SJSA1 (cell line): Measurements from ENCODE around the gene SAMD4A. TPM values are rescaled to one million over a fixed set of nuclear protein-coding genes. Genes with fewer than 3 reads are reported as not detected.

ENCODE experiments used
- DNase-seq, 2 experiments: peaks; one replicate each; pipeline ENCODE4 v3.0.0-alpha.2; 2015 to 2020; ENCODE audit warnings: low spot score in 2 of 2, low read depth in 1 of 2
- H3K27ac ChIP-seq: fragments of 250-450 bp; sonication (Bioruptor Pico); 2 replicates; pipeline ENCODE4 v1.5.1; 2020; ENCODE audit warnings: mild to moderate bottlenecking, moderate library complexity
- H3K27me3 ChIP-seq: fragments of 250-450 bp; sonication (Bioruptor Pico); replicated peaks from 2 replicates; pipeline ENCODE4 v1.5.1; 2020; ENCODE audit warnings: mild to moderate bottlenecking, moderate library complexity
- H3K36me3 ChIP-seq: fragments of 250-450 bp; sonication (Bioruptor Pico); 2 replicates; pipeline ENCODE4 v1.5.1; 2020; ENCODE audit warnings: mild to moderate bottlenecking
- H3K4me1 ChIP-seq: fragments of 250-450 bp; sonication (Bioruptor Pico); replicated peaks from 2 replicates; pipeline ENCODE4 v1.6.1; 2021; ENCODE audit warnings: mild to moderate bottlenecking
- H3K4me3 ChIP-seq: fragments of 250-450 bp; sonication (Bioruptor Pico); 2 replicates; pipeline ENCODE4 v1.5.1; 2020; ENCODE audit warnings: mild to moderate bottlenecking
- H3K9me3 ChIP-seq: fragments of 250-450 bp; sonication (Bioruptor Pico); replicated peaks from 2 replicates; pipeline ENCODE4 v1.5.1; 2020; ENCODE audit warnings: mild to moderate bottlenecking
- total RNA-seq: library from RNA; depleted of rRNA; stranded (reverse); fragments of >200 nt; shearing (Covaris generic); gene quantifications from 2 replicates; pipeline ENCODE4 v1.2.3, GENCODE V29; 2014

SAMD4A gene
- total RNA-seq, 1 experiment from 2014 or later = 31.6 TPM

GRCh38 chr14:54697001-54697400 is 130.1 kb downstream of the SAMD4A start:
- Histone ChIP-seq H3K27me3 (no peaks in the 10 kb centered on the region), H3K27ac (no peak overlapping the region), H3K9me3 (no peaks in the 10 kb centered on the region), H3K4me1 (peaks cover 12% of the 10 kb centered on the region), H3K4me3 (no peak overlapping the region), H3K36me3 (peaks cover 3% of the 10 kb centered on the region; the same call in 1 of the 2 replicates)
- no peak for DNase-seq

- Histone ChIP-seq H3K27ac (no peak overlapping the region), H3K27me3 (no peaks in the 10 kb centered on the region)
- no peak for DNase-seq
Measured at GRCh38 chr14:54697803-54698202, 130.9 kb downstream of the SAMD4A start.

GRCh38 chr14:54698501-54698900 is 131.6 kb downstream of the SAMD4A start:
- H3K27ac ChIP-seq = no peak overlapping the region
- DNase-seq = no peak
- no peak overlapping the region for H3K4me3 ChIP-seq
- no peaks in the 10 kb centered on the region for H3K27me3 ChIP-seq
- no peaks in the 10 kb centered on the region for H3K4me1 ChIP-seq
- H3K9me3 ChIP-seq = no peaks in the 10 kb centered on the region
- H3K36me3 ChIP-seq = peaks cover 10% of the 10 kb centered on the region

More at GRCh38 chr14:54697803-54698202, 130.9 kb downstream of the SAMD4A start:
- Histone ChIP-seq H3K36me3 (peaks cover 10% of the 10 kb centered on the region), H3K4me1 (peaks cover 4% of the 10 kb centered on the region; the same call in 1 of the 2 replicates), H3K4me3 (no peak overlapping the region), H3K9me3 (no peaks in the 10 kb centered on the region)

DNA sequence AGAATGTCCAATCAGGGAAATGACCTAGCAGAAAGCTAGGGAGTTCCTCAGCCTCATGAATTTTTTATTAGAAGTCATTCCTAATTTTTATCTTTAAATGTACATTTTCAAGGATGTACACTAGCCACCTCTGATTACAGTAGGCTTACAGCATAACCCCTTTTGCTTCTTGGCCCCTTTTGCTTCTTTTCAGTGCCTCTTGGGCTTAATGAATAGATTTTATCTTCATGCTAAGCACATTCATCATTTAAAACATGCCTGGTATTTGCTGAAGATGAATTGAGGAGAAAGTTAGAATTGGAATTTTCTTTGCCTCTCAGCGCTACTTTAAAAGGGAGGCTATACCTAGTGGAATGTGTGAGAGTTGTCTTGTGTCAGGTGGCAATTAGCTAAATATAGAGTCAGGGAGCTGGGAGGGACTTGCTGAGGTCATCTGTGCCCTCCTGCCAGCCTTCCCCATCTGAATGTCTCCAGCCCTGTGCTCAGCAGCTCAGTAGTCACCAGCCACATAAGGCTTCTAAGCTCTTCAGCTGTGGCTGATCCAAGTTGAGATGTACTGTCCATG is 132.1 kb downstream of the SAMD4A start:
- no peaks in the 10 kb centered on the region for H3K9me3 ChIP-seq
- H3K27ac ChIP-seq = no peak overlapping the region
- no peaks in the 10 kb centered on the region for H3K27me3 ChIP-seq
- no peak for DNase-seq
- peaks cover 10% of the 10 kb centered on the region for H3K36me3 ChIP-seq
- H3K4me1 ChIP-seq = no peaks in the 10 kb centered on the region
- H3K4me3 ChIP-seq = no peak overlapping the region

GRCh38 chr14:54699735-54700134 is 132.8 kb downstream of the SAMD4A start:
- Histone ChIP-seq H3K4me3 (no peak overlapping the region), H3K4me1 (no peaks in the 10 kb centered on the region), H3K27me3 (no peaks in the 10 kb centered on the region), H3K9me3 (no peaks in the 10 kb centered on the region), H3K27ac (no peak overlapping the region), H3K36me3 (peaks cover 15% of the 10 kb centered on the region)
- DNase-seq = no peak

DNA sequence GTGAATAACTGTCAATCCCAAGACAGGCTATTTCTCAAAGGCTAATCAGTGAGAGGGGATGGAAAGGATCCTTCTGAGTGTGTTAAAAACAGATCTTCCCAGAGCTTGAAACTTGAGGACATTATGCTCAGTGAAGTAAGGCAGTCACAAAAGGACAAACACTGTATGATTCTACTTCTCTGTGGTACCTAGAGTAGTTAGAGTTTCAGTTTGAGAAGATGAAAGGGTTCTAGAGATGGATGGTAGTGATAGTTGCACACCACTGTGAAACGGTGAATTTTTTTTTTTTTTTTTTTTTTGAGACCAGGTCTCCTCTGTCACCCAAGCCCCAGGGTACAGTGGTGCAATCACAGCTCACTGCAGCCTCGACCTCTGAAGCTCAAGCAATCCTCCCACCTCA is 133.8 kb downstream of the SAMD4A start:
- H3K27me3 ChIP-seq = no peaks in the 10 kb centered on the region

DNA sequence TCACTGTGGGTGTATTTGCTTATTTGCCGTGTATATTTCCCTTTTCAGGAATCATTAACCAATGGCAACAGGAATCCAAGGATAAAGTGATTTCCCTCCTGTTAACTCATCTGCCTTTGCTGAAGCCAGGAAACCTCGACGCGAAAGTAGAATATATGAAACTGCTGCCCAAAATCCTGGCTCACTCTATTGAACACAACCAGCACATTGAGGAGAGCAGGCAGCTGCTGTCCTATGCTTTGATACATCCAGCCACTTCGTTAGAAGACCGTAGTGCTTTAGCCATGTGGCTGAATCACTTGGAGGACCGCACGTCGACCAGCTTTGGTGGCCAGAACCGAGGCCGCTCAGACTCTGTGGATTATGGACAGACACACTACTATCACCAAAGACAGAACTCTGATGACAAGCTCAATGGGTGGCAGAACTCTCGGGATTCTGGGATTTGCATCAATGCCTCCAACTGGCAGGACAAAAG is 135.1 kb downstream of the SAMD4A start:
- DNase-seq = no peak
- Histone ChIP-seq H3K4me3 (no peak overlapping the region), H3K4me1 (no peaks in the 10 kb centered on the region)

More for the DNA sequence above, 133.8 kb downstream of the SAMD4A start:
- no peak overlapping the region for H3K4me3 ChIP-seq
- no peaks in the 10 kb centered on the region for H3K9me3 ChIP-seq
- DNase-seq = no peak
- peaks cover 21% of the 10 kb centered on the region for H3K36me3 ChIP-seq
- H3K27ac ChIP-seq = no peak overlapping the region
- H3K4me1 ChIP-seq = no peaks in the 10 kb centered on the region

DNA sequence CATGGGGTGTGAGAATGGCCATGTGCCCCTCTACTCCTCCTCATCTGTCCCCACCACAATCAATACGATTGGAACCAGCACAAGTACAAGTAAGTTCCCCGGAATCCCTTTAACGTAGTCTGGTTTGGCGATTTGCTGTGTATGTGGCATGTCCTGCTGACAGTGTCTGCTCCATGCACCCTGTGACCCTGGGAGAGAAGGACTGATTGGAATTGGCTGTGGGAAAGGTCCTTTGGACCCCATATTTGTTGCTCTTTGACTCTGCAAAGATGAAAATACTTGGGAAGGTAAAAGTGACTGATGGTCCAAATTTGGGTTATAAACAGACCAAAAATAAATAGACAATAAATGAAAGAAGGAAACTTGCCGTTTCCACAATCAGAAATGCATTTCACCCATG is 135.6 kb downstream of the SAMD4A start:
- no peaks in the 10 kb centered on the region for H3K9me3 ChIP-seq
- H3K4me3 ChIP-seq = no peak overlapping the region
- no peak overlapping the region for H3K27ac ChIP-seq
- H3K27me3 ChIP-seq = no peaks in the 10 kb centered on the region
- no peak for DNase-seq
- H3K36me3 ChIP-seq = peaks cover 21% of the 10 kb centered on the region
- H3K4me1 ChIP-seq = no peaks in the 10 kb centered on the region

More for the DNA sequence above, 135.1 kb downstream of the SAMD4A start:
- Histone ChIP-seq H3K27ac (no peak overlapping the region), H3K9me3 (no peaks in the 10 kb centered on the region), H3K27me3 (no peaks in the 10 kb centered on the region), H3K36me3 (peaks cover 21% of the 10 kb centered on the region)

GRCh38 chr14:54703082-54703481 is 136.2 kb downstream of the SAMD4A start:
- no peak overlapping the region for H3K27ac ChIP-seq
- H3K4me3 ChIP-seq = no peak overlapping the region
- H3K4me1 ChIP-seq = no peaks in the 10 kb centered on the region
- H3K27me3 ChIP-seq = no peaks in the 10 kb centered on the region
- no peak for DNase-seq
- peaks cover 21% of the 10 kb centered on the region for H3K36me3 ChIP-seq
- H3K9me3 ChIP-seq = no peaks in the 10 kb centered on the region

GRCh38 chr14:54703724-54704123 is 136.8 kb downstream of the SAMD4A start:
- no peak overlapping the region for H3K27ac ChIP-seq
- H3K9me3 ChIP-seq = no peaks in the 10 kb centered on the region
- no peak for DNase-seq
- H3K36me3 ChIP-seq = peaks cover 27% of the 10 kb centered on the region
- no peaks in the 10 kb centered on the region for H3K4me1 ChIP-seq
- H3K27me3 ChIP-seq = no peaks in the 10 kb centered on the region
- H3K4me3 ChIP-seq = no peak overlapping the region

DNA sequence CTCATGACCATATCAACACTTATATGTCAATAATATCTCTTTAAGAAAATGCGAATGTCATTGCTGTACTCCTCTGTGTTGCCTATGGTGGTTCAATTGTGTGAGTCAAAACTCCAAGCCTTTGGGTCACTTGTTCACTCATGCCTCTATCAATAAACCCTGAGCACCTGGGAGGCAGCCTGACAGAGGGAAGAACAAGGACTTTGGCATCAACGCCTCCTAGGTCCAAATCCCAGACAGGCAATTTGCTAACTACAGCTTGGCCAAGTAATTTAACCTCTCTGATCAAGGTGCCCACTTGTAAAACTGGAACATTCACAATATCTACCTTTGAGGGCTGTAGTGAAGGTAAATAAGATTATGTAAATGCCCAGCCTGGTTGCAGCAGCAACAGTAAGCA is 137.8 kb downstream of the SAMD4A start:
- Histone ChIP-seq H3K4me3 (no peak overlapping the region), H3K36me3 (peaks cover 30% of the 10 kb centered on the region), H3K27ac (no peak overlapping the region), H3K27me3 (no peaks in the 10 kb centered on the region), H3K9me3 (no peaks in the 10 kb centered on the region), H3K4me1 (no peaks in the 10 kb centered on the region)
- DNase-seq = no peak

DNA sequence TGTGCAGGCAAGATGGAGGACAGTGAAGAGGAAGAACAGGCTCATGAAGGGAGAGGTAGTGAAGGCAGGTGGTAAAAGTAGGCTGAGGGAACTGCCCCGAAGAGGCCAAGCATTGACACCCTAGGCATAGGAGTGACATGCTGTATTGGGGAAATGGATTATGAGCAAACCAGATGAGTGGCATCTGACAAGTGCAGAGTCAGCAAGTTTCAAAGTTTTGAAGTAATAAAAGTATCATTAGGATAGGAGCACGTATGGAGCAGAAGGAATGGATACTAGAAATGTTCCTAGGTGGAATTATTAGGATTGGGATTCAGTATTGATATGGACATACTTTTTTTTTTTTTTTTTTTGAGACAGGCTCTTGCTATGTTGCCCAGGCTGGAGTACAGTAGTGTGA is 139.8 kb downstream of the SAMD4A start:
- DNase-seq = no peak
- no peak overlapping the region for H3K4me3 ChIP-seq
- no peaks in the 10 kb centered on the region for H3K9me3 ChIP-seq
- H3K27me3 ChIP-seq = no peaks in the 10 kb centered on the region
- no peaks in the 10 kb centered on the region for H3K4me1 ChIP-seq
- peaks cover 33% of the 10 kb centered on the region for H3K36me3 ChIP-seq
- H3K27ac ChIP-seq = no peak overlapping the region

GRCh38 chr14:54708161-54708560 is 141.2 kb downstream of the SAMD4A start:
- H3K27ac ChIP-seq = no peak overlapping the region
- no peak for DNase-seq

DNA sequence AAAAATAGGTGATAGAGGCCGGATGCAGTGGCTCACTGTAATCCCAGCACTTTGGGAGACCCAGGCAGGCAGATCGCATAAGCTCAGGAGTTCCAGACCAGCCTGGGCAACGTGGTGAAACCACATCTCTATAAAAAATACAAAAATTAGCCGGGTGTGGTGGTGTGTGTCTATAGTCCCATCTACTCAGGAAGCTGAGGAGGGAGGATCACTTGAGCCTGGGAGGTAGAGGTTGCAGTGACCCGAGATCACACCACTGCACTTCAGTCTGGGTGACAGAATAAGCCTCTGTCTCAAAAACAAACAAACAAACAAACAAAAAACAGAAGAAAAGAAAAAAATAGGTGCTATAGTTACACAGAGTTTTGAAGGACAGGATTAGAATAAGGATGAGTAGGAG is 142.1 kb downstream of the SAMD4A start:
- H3K27ac ChIP-seq = no peak overlapping the region
- H3K36me3 ChIP-seq = peaks cover 25% of the 10 kb centered on the region
- DNase-seq = no peak
- no peaks in the 10 kb centered on the region for H3K27me3 ChIP-seq
- peaks cover 9% of the 10 kb centered on the region; the same call in 1 of the 2 replicates for H3K4me1 ChIP-seq
- H3K9me3 ChIP-seq = no peaks in the 10 kb centered on the region
- no peak overlapping the region for H3K4me3 ChIP-seq

More at GRCh38 chr14:54708161-54708560, 141.2 kb downstream of the SAMD4A start:
- Histone ChIP-seq H3K4me3 (no peak overlapping the region), H3K27me3 (no peaks in the 10 kb centered on the region), H3K4me1 (peaks cover 9% of the 10 kb centered on the region; the same call in 1 of the 2 replicates), H3K9me3 (no peaks in the 10 kb centered on the region), H3K36me3 (peaks cover 25% of the 10 kb centered on the region)

DNA sequence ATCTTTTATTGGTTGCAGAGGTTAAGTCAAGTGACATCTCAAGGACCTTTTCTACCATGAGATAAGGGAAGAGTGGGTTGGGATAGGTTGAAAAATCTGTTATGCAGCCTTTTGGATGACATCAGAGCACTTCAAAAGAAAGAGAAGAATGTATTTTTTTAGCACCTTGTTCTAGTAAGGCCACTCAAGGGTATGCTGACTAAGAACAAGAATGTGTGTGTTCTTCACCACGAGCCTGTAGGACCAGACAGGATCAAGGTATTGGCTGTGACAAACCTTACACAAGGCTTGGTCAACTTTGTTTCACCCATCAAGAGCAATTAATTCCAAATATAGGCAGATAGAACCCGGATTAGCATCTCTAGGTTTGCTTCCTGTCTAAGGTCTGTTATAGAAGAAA is 142.5 kb downstream of the SAMD4A start:
- Histone ChIP-seq H3K9me3 (no peaks in the 10 kb centered on the region), H3K4me3 (no peak overlapping the region), H3K27me3 (no peaks in the 10 kb centered on the region), H3K36me3 (peaks cover 22% of the 10 kb centered on the region), H3K4me1 (peaks cover 9% of the 10 kb centered on the region; the same call in 1 of the 2 replicates), H3K27ac (no peak overlapping the region)
- no peak for DNase-seq
